AG09309 (cell line): ENCODE measurements around the gene IFT43.

Source experiments
- DNase-seq: peaks from one replicate; pipeline ENCODE4 v3.0.0-alpha.2; 2010; ENCODE audit warnings: low read depth
- H3K4me3 ChIP-seq: 2 replicates; pipeline ENCODE4 v1.5.1; 2011; ENCODE audit warnings: mild to moderate bottlenecking, low read depth, low read length, moderate library complexity; ENCODE audit not compliant: control insufficient read depth
- CTCF ChIP-seq: IDR thresholded peaks from 2 replicates; pipeline ENCODE4 v1.5.1; 2011; ENCODE audit warnings: mild to moderate bottlenecking, low read depth, low read length, inconsistent platforms; ENCODE audit not compliant: insufficient read depth, control insufficient read depth; ENCODE audit errors: missing control alignments

IFT43 gene

DNA sequence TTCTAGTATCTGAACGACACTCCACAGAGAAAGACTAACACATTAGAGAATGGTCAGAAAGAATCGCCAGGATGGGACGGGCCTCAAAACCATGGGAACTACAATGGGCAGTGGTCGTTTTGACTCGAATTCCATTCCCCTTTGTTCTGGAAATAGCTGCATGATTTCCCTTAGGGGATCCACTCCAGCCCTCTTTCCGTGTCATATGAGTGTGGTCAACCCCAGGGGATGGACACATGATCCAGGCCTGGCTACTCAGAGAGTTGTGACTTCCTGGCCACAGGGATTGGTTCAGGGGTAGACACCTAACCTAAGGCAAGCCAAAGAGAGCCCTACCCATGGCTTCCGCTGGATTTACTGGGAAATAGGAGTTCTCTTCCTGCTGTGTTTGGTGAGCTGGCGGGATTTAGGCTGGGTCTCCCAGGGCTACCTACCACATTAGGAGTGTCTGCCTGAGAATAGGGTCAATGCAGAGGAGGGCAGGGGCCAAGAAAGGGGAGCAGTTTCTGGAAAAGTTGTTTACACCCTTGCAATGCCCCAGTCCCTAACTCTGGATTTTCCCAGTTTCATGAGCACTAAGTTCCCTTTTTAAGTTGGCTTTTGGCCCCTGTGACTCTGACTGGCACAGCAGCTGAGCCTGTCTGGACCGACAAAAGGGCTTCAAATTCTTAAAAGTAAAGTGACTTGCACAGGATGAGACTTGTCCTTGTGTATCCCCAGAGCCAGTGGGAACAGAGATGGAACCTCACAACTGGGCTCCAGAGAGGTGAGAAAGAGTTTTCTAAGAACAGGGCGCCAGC lies 138.1 kb downstream of the IFT43 start:
- TF ChIP-seq CTCF, result no peak
- no peak for DNase-seq
- no peak overlapping the region for H3K4me3 ChIP-seq

DNA sequence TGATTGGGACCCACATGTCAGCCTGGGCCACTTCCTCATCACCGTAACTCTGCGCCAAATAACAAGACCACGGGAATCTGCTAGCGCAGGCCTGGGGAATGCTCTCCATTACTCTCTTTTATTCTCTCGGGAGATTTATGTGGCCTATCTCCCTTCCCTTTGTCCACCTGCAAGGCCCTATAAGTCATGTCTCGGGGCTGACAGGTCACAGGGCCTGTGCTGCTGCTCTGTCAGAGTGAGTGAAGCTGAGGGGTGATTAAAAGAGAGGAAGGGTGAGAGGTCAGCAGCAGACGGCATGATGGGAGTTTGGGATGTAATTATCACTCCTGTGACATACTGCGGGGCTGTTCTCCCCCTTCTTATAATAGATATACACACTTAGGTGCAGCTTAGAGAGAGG lies 139.9 kb downstream of the IFT43 start:
- no peak for TF ChIP-seq CTCF
- H3K4me3 ChIP-seq, result no peak overlapping the region
- no peak for DNase-seq

- DNase-seq, result no peak
- TF ChIP-seq CTCF, result no peak
- no peak overlapping the region for H3K4me3 ChIP-seq
These were observed 140.5 kb downstream of the IFT43 start for GRCh38 chr14:76126076-76126475.

DNA sequence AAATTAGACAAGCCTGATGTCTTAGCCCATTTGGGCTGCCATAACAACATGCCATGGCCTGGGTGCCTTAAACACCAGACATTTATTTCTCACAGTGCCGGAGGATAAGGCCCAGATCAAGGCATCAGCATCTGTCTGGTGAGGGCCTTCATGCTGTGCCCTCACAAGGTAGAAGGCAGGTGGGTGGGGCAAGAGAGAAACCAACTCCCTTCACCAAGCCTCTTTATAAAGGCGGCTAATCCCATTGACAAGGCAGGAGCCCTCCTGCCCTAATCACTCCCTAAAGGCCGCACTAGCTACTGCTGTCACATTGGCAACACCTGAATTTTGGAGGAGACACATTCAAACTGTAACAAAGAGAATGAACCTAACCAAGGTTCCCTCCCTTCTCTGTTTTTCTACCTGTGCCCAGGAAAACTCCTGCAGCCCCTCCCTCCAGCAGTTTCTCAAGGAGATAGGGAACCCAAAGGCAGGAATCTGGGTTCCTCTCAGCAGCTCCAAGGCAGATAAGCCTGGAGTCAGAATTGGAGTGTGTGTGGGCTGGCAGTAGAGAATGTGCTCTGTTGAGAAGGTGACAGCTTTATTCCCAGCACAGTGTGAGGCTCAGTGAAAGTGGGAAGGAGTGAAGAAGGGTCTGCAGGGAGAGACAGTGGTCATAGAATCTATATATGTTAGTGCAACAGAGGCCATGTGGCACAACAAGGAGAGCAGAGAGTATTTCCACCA lies 144.5 kb downstream of the IFT43 start:
- TF ChIP-seq CTCF, result no peak
- H3K4me3 ChIP-seq, result no peak overlapping the region
- no peak for DNase-seq

- no peak for TF ChIP-seq CTCF
- no peak for DNase-seq
- H3K4me3 ChIP-seq, result no peak overlapping the region
These were observed 145.8 kb downstream of the IFT43 start for GRCh38 chr14:76131071-76131965.

- no peak for TF ChIP-seq CTCF
- H3K4me3 ChIP-seq, result no peak overlapping the region
- no peak for DNase-seq
These were observed 147.5 kb downstream of the IFT43 start for GRCh38 chr14:76133103-76133502.
